HCEC 1CT (cell line): ENCODE measurements around the gene RNF114.
"Not testable (repeated sequence)": the region's sequence is repeated elsewhere in the genome, so short reads cannot be mapped to it uniquely, and the experiment has no call there.

Source experiments
- DNase-seq: peaks from one replicate; pipeline ENCODE4 v3.0.0-alpha.2; 2017

Gene RNF114

GRCh38 chr20:49936153-49937026 lies at the start of gene RNF114:
RNF114 (plus strand) TSS chr20:49936397; CDS start chr20:49936413, 16 bp downstream.
- DNase-seq: peak; percentile 87

GRCh38 chr20:49886571-49887213 lies 49.5 kb upstream of the RNF114 start:
- DNase-seq: no peak

GRCh38 chr20:49887251-49888211 lies 48.7 kb upstream of the RNF114 start:
- peak; percentile 15 for DNase-seq

- DNase-seq: peak; percentile 37
These were observed 47.8 kb upstream of the RNF114 start for GRCh38 chr20:49888212-49889000.

- no peak for DNase-seq
These were observed 46.9 kb upstream of the RNF114 start for GRCh38 chr20:49889001-49889934.

GRCh38 chr20:49889935-49890333 lies 46.3 kb upstream of the RNF114 start:
- DNase-seq: no peak

GRCh38 chr20:49890471-49891361 lies 45.5 kb upstream of the RNF114 start:
- no peak for DNase-seq

- DNase-seq: no peak
These were observed 44.6 kb upstream of the RNF114 start for GRCh38 chr20:49891476-49892110.

- no peak for DNase-seq
These were observed 43.9 kb upstream of the RNF114 start for GRCh38 chr20:49892260-49892659.

GRCh38 chr20:49892817-49893216 lies 43.4 kb upstream of the RNF114 start:
- DNase-seq: no peak

GRCh38 chr20:49893242-49894072 lies 42.7 kb upstream of the RNF114 start:
- no peak for DNase-seq

GRCh38 chr20:49894073-49894470 lies 42.1 kb upstream of the RNF114 start:
- no peak for DNase-seq

- not testable (repeated sequence) for DNase-seq
These were observed 40.6 kb upstream of the RNF114 start for GRCh38 chr20:49895474-49896093.

- DNase-seq: no peak
These were observed 40.0 kb upstream of the RNF114 start for GRCh38 chr20:49896204-49896603.

GRCh38 chr20:49899541-49900383 lies 36.4 kb upstream of the RNF114 start:
- DNase-seq: no peak

GRCh38 chr20:49901588-49901987 lies 34.6 kb upstream of the RNF114 start:
- no peak for DNase-seq
